ENCODE measurements around the gene TEAD2. TPM values are rescaled to one million over a fixed set of nuclear protein-coding genes. Genes with fewer than 3 reads are reported as not detected.

The TEAD2 gene
- total and polyA plus RNA-seq, 10 of the 15 experiments (the other 5 are each of a cell fraction or from before 2014, with no cell fraction given): 0.04 to 0.26 (median 0.11) TPM; not detected in 3

DNA sequence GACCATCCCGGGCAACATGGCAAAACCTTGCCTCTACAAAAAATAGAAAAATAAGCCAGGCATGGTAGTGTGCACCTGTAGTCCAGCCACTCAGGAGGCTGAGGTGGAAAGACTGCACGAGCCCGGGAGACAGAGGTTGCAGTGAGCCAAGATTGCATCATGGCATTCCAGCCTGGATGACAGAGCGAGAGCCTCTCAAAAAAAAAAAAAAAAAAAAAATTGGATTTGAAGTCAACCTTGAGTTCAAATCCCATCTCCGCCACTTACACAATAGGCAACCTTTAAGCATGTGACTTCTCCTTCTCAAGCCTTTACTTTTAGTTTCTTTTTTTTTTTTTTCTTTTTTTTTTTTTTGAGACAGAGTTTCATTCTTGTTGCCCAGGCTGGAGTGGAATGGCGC lies 37.8 kb upstream of the TEAD2 start:
- H3K27ac ChIP-seq (ENCODE audit: control insufficient read depth, insufficient read depth): no peak overlapping the region
- no peak overlapping the region for H3K4me2 ChIP-seq (ENCODE audit: control insufficient read depth, insufficient read depth)
- H3K4me3 ChIP-seq: no peak overlapping the region
- 94% methylated on average over 6 of the region's 6 CpGs for WGBS (ENCODE audit: insufficient coverage, insufficient replicate concordance, low lambda C conversion rate, missing lambda C conversion rate)
- H3K9ac ChIP-seq (ENCODE audit: control insufficient read depth, insufficient read depth, low read length): no peak overlapping the region
- ChIA-PET CTCF (no interaction called here), RAD21 (ENCODE audit: unreplicated experiment) (interaction anchor here (1.2 kb wide), 1 partner anchor 8 kb away, joined by 3 read pairs; no protein-coding TSS in a partner anchor), SMC1A (ENCODE audit: uncharacterized antibody, unreplicated experiment) (interaction anchor here (1.7 kb wide), 1 partner anchor 15 kb away, joined by 4 read pairs; no protein-coding TSS in a partner anchor), POLR2A (interaction anchor here (1.5 kb wide), 1 partner anchor 10 kb away, joined by 3 read pairs; no protein-coding TSS in a partner anchor)
- ATAC-seq (no peak), DNase-seq (ENCODE audit: low read depth, low spot score) (no peak), FAIRE-seq (no peak)
- no peaks in the 10 kb centered on the region for H3K79me2 ChIP-seq (ENCODE audit: control insufficient read depth, insufficient read depth, low read length)
- intact Hi-C loops (cut with micrococcal nuclease; ENCODE audit: unreplicated experiment): no loop called here
- no peaks in the 10 kb centered on the region for H3K27me3 ChIP-seq (replicated peaks in 1 of 2; ENCODE audit: control insufficient read depth in 2 of 2, insufficient read depth in 2 of 2, low read length in 1 of 2)
- H2AFZ ChIP-seq (ENCODE audit: control insufficient read depth, low read depth, low read length): no peak overlapping the region
- H4K20me1 ChIP-seq (ENCODE audit: control insufficient read depth, insufficient read depth): no peaks in the 10 kb centered on the region
- H3K36me3 ChIP-seq (ENCODE audit: control insufficient read depth in 2 of 2, insufficient read depth in 2 of 2, low read length in 1 of 2): no peaks in the 10 kb centered on the region
- H3K9me3 ChIP-seq (replicated peaks; ENCODE audit: control insufficient read depth, insufficient read depth, low read length): no peaks in the 10 kb centered on the region
- no TSS peak for BruUV-seq (replicated peaks)
- in situ Hi-C loops (cut with MboI): no loop called here
- TF ChIP-seq NBN (IDR thresholded peaks at IDR 0.05) (no peak), HDAC2 (IDR thresholded peaks at IDR 0.05) (no peak), EP300 (IDR thresholded peaks at IDR 0.05; ENCODE audit: borderline replicate concordance in 1 of 2, control insufficient read depth in 1 of 2, low read depth in 2 of 2, low read length in 2 of 2) (no peak), ZBED1 (IDR thresholded peaks at IDR 0.05; ENCODE audit: borderline replicate concordance) (no peak), ZSCAN29 (IDR thresholded peaks at IDR 0.05) (no peak), TAF1 (IDR thresholded peaks at IDR 0.05; ENCODE audit: borderline replicate concordance, low read depth, low read length) (no peak), WRNIP1 (IDR thresholded peaks at IDR 0.05; ENCODE audit: borderline replicate concordance, low read depth, low read length) (no peak), MEF2A (IDR thresholded peaks at IDR 0.05; ENCODE audit: insufficient read depth, low read depth, low read length) (no peak), EZH2 (IDR thresholded peaks at IDR 0.05; ENCODE audit: borderline replicate concordance, control insufficient read depth, low read depth, low read length) (no peak), BRCA1 (IDR thresholded peaks at IDR 0.05; ENCODE audit: low read depth, low read length) (no peak)
- TF ChIP-seq, protein P1, sequence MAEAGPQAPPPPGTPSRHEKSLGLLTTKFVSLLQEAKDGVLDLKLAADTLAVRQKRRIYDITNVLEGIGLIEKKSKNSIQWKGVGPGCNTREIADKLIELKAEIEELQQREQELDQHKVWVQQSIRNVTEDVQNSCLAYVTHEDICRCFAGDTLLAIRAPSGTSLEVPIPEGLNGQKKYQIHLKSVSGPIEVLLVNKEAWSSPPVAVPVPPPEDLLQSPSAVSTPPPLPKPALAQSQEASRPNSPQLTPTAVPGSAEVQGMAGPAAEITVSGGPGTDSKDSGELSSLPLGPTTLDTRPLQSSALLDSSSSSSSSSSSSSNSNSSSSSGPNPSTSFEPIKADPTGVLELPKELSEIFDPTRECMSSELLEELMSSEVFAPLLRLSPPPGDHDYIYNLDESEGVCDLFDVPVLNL (IDR thresholded peaks at IDR 0.05; ENCODE audit: low read depth, low read length): no peak
- TF ChIP-seq, protein P2, sequence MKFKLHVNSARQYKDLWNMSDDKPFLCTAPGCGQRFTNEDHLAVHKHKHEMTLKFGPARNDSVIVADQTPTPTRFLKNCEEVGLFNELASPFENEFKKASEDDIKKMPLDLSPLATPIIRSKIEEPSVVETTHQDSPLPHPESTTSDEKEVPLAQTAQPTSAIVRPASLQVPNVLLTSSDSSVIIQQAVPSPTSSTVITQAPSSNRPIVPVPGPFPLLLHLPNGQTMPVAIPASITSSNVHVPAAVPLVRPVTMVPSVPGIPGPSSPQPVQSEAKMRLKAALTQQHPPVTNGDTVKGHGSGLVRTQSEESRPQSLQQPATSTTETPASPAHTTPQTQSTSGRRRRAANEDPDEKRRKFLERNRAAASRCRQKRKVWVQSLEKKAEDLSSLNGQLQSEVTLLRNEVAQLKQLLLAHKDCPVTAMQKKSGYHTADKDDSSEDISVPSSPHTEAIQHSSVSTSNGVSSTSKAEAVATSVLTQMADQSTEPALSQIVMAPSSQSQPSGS (IDR thresholded peaks at IDR 0.05; ENCODE audit: low read length): no peak
- TF ChIP-seq, protein P3, sequence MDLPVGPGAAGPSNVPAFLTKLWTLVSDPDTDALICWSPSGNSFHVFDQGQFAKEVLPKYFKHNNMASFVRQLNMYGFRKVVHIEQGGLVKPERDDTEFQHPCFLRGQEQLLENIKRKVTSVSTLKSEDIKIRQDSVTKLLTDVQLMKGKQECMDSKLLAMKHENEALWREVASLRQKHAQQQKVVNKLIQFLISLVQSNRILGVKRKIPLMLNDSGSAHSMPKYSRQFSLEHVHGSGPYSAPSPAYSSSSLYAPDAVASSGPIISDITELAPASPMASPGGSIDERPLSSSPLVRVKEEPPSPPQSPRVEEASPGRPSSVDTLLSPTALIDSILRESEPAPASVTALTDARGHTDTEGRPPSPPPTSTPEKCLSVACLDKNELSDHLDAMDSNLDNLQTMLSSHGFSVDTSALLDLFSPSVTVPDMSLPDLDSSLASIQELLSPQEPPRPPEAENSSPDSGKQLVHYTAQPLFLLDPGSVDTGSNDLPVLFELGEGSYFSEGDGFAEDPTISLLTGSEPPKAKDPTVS (IDR thresholded peaks at IDR 0.05; ENCODE audit: low read depth, low read length): no peak
- TF ChIP-seq, protein P4, sequence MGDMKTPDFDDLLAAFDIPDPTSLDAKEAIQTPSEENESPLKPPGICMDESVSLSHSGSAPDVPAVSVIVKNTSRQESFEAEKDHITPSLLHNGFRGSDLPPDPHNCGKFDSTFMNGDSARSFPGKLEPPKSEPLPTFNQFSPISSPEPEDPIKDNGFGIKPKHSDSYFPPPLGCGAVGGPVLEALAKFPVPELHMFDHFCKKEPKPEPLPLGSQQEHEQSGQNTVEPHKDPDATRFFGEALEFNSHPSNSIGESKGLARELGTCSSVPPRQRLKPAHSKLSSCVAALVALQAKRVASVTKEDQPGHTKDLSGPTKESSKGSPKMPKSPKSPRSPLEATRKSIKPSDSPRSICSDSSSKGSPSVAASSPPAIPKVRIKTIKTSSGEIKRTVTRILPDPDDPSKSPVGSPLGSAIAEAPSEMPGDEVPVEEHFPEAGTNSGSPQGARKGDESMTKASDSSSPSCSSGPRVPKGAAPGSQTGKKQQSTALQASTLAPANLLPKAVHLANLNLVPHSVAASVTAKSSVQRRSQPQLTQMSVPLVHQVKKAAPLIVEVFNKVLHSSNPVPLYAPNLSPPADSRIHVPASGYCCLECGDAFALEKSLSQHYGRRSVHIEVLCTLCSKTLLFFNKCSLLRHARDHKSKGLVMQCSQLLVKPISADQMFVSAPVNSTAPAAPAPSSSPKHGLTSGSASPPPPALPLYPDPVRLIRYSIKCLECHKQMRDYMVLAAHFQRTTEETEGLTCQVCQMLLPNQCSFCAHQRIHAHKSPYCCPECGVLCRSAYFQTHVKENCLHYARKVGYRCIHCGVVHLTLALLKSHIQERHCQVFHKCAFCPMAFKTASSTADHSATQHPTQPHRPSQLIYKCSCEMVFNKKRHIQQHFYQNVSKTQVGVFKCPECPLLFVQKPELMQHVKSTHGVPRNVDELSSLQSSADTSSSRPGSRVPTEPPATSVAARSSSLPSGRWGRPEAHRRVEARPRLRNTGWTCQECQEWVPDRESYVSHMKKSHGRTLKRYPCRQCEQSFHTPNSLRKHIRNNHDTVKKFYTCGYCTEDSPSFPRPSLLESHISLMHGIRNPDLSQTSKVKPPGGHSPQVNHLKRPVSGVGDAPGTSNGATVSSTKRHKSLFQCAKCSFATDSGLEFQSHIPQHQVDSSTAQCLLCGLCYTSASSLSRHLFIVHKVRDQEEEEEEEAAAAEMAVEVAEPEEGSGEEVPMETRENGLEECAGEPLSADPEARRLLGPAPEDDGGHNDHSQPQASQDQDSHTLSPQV (IDR thresholded peaks at IDR 0.05): no peak
- H3K4me1 ChIP-seq (ENCODE audit: control insufficient read depth, insufficient read depth, low read length): peaks cover 4% of the 10 kb centered on the region
